ENCODE data around the gene DMAC2.
A peak's percentile ranks its signal among the peaks of the same experiment; 100 is the strongest.
"Not testable (repeated sequence)": the region's sequence is repeated elsewhere in the genome, so short reads cannot be mapped to it uniquely, and the experiment has no call there.

DMAC2 gene

DNA sequence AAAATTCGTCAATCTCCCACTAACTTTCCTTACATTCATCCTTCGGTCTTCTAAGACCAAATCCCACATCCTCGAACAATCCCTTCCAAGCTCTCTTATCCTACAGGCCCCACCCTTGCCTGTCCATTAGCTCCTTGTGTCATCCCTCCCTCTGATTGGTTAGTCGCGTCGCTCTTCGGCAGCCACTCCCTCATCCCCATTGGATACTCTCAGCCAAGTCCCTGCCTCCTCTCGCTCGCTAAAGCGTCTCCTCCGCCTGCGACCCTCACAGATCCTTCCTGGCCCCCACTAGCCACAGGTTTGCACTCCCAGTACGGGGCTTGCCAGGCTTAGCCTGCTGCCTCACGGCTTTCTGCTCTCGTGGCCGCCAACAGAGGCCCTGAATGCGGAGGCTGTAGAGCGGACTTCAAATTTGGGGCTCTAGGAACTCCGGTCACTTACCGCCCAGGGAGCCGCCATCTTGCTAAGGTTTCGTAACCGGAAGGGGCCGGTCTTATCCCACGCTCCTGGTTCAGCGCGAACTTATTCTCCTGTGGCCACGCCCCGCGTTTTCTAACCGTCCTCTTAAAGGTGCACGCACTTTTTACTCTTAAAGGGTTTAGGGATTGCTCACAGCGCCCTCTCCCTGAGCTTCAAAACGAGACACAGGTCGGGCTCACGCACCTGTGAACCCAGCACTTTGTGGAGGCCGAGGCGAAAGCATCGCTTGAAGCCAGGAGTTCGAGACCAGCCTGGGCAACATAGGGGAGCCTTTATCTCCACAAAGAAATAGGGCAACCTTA is at the start of gene DMAC2:
DMAC2 (minus strand) TSS at position 472 of the 782 bp plus-strand sequence; CDS start at position 459, 13 bp downstream.
- TF ChIP-seq, protein P1, sequence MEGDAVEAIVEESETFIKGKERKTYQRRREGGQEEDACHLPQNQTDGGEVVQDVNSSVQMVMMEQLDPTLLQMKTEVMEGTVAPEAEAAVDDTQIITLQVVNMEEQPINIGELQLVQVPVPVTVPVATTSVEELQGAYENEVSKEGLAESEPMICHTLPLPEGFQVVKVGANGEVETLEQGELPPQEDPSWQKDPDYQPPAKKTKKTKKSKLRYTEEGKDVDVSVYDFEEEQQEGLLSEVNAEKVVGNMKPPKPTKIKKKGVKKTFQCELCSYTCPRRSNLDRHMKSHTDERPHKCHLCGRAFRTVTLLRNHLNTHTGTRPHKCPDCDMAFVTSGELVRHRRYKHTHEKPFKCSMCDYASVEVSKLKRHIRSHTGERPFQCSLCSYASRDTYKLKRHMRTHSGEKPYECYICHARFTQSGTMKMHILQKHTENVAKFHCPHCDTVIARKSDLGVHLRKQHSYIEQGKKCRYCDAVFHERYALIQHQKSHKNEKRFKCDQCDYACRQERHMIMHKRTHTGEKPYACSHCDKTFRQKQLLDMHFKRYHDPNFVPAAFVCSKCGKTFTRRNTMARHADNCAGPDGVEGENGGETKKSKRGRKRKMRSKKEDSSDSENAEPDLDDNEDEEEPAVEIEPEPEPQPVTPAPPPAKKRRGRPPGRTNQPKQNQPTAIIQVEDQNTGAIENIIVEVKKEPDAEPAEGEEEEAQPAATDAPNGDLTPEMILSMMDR (IDR thresholded peaks at IDR 0.05; ENCODE audit: borderline replicate concordance, insufficient read depth, low read depth, low read length) = peak; percentile 61; the same call in 1 of the 2 replicates
- peak within 1 kb of the TSS; percentile 63 for H3K4me3 ChIP-seq (ENCODE audit: low read depth, low read length)

DNA sequence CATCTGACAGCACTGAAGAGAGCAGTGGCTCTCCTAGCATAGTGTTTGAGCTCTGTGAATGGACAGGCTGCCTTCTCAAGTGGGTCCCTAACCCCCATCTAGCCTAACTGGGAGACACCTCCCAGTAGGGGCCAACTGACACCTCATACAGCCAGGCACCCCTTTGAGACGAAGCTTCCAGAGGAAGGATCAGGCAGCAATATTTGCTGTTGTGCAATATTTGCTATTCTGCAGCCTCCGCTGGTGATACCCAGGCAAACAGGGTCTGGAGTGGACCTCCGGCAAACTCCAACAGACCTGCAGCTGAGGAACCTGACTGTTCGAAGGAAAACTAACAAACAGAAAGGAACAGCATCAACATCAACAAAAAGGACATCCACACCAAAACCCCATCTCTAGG is 47.2 kb upstream of the DMAC2 start:
- H3K4me3 ChIP-seq (ENCODE audit: low read depth, low read length) = not testable (repeated sequence)

DNA sequence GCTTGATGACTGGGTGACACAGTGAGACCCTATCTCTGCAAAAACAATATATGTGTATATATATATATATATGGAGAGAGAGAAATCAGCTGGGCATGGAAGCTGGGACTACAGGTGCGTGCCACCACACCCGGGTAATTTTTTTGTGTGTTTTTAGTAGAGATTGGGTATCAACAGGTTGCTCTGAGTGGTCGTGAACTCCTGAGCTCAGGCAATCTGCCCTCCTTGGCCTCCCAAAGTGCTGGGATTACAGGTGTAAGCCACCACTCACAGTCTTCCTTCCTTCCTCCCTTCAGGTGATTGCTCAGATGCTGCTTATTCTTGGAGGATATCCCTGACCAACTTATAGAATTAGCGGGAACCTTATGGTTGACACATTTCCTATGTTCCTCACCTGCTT is 45.1 kb upstream of the DMAC2 start:
- TF ChIP-seq, protein P1 (IDR thresholded peaks at IDR 0.05; ENCODE audit: borderline replicate concordance, insufficient read depth, low read depth, low read length) = no peak
- no peak overlapping the region for H3K4me3 ChIP-seq (ENCODE audit: low read depth, low read length)

DNA sequence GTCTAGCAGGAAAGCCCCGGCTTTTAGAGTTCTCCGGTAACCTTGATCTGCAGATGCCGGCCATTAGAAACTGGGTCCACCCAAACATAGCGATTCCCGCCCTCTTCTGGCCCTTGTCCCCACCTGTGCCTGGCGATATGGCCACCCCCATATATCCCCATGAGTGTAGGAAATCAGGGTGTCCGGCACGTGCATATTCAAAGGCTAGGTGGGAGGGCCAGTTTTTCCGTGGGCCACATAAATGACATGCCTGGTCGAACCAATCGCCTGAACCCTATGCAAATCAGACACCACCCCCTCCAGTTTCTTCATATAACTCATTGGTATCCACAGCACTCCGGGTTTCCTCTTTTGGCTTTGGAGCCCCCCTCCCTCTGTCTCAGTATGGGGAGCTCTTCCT is 40.6 kb upstream of the DMAC2 start:
- no peak overlapping the region for H3K4me3 ChIP-seq (ENCODE audit: low read depth, low read length)
- TF ChIP-seq, protein P1 (IDR thresholded peaks at IDR 0.05; ENCODE audit: borderline replicate concordance, insufficient read depth, low read depth, low read length) = no peak

DNA sequence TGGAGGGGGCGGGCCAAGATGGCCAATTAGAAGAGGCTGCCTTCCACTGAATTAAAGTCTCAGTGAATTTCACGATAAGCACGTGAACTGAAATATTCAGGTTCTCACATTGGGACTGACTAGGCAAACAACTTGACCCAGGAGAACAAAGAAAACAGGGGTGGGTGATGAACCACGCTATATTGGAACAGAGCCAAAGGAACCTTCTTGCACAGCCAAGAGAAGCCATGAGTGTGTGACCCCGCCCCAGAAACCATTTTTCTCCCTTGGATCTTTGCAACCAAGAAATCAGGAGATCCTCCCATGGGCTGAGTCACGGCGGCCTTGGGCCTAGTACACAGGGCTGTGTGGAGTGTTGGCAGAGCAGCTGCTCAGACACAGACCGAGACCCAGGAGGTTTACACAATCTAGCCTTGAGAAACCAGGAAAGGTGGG is 40.1 kb upstream of the DMAC2 start:
- H3K4me3 ChIP-seq (ENCODE audit: low read depth, low read length) = no peak overlapping the region
- TF ChIP-seq, protein P1 (IDR thresholded peaks at IDR 0.05; ENCODE audit: borderline replicate concordance, insufficient read depth, low read depth, low read length) = no peak

DNA sequence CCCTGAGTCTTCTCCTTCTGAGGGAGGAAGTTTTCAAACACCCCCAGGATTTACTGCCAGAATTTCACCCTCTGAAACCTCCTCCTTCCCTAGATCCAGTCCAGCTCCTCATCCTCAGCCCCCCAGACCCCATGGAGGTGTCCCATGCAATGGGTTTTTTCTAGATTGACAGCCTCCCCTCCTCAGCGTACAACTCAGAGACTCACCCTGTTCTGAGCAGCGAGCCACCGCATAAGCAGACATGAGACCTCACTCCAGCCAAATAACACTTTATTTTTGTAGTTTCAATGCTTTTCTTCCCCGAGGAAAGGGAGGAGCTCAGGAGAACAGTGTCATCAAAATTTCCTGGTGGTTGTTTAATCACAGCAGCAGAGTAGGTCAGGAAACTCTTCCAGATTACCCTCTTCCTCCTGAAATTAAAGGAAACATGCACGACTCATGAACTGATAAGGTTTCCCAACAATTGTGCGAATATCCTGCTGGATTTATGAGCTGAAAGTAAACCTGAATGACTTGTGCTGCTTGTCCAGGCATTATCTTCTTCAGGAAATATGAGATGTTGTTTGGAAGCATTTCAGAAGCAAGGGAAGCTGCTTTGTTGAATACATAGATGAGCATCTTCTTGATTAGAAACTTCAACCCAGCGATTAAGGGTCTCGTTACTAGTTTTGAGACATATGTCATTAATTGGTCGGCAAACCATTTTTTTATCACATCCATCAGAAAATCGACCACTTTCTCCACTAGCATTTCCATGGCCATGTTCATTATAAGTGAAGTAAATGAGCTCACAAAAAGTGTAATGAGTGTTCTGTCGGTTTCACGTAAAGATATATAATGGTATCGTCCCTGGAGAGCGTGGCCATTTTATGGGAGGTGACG is 39.4 kb upstream of the DMAC2 start:
- TF ChIP-seq, protein P1 (IDR thresholded peaks at IDR 0.05; ENCODE audit: borderline replicate concordance, insufficient read depth, low read depth, low read length) = no peak
- H3K4me3 ChIP-seq (ENCODE audit: low read depth, low read length) = no peak overlapping the region

DNA sequence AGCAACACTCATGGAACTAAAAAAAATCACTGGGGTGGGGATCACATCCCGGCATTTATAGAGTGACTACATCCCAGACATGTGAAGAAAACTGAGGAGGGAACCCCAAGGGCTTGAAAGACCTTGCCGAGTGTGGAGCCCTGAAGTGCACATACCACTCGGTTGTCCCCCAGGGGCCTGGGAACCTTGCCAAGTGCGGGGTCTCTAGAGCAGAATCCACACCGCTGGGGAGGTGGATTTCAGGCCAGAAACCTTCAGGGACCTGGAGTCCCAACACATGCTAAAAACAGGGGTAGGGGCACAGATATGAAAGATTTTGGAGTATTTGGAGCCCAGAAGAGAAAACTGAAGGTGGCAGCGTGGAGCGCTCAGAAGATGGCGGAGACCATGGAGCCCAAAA is 38.5 kb upstream of the DMAC2 start:
- TF ChIP-seq, protein P1 (IDR thresholded peaks at IDR 0.05; ENCODE audit: borderline replicate concordance, insufficient read depth, low read depth, low read length) = no peak
- no peak overlapping the region for H3K4me3 ChIP-seq (ENCODE audit: low read depth, low read length)
